CD4-positive, alpha-beta T cell treated with Interleukin-2 at 100 ng/mL for 4 hours (primary cell): ENCODE data around the gene UQCR11.

Experiments used
- DNase-seq: peaks from one replicate; pipeline ENCODE4 v3.0.0-alpha.2; 2020; ENCODE audit warnings: low spot score

The UQCR11 gene

DNA sequence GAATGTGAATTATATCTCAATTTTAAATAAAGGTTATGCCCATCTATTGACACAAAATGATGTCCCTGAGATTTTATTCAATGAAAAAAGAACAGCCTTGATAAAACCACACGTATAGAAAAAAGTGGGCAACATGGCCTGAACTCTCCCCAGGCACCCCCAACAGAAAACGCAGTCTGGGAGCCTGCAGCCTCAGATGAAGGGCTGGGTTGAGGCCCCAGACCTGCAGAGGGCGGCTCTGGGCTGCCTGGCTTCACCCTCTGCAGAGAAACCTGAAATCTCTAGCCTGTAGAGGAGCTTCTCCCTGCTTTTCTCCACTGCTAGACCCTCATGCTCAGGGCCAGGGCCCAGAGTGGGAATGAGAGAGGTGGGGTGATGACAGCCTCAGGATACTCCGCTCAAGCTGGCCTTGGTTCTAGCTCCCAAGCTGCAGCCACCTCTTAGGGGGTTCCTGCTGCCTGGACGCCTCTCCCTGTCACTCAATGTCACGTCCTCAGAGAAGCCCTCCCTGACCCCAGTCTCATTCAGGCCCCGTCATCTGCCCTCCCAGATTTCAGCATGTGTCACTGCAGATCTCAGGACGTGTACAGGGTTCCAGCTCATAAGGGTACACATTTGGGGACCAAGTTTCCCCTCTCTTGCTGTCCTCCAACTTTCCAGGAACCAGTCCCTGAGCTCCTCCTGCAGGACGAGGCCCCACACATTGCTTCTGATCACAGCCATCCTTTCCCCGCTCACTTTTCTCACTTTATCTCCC lies 14.4 kb downstream of the UQCR11 start:
- peak; percentile 18 for DNase-seq

DNA sequence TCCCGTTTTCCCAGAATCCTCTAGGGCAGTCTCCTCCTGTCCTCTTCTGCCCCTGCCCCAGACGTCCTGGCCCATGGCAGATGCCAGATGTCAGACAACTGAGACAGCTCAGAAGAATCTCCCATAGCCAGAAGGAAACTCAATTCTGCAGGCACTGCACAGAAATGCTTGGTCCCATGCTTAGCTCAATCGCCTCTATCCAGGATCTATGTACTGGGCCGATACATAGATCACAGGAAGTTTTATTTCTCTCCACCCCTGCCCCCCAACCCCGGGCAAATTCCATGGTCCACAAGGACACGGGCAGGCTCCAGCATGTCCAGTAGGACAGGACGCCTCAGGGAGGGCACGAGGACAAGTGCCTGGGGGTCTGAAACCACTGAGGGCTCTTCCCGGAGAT lies 17.4 kb downstream of the UQCR11 start:
- DNase-seq, result no peak

DNA sequence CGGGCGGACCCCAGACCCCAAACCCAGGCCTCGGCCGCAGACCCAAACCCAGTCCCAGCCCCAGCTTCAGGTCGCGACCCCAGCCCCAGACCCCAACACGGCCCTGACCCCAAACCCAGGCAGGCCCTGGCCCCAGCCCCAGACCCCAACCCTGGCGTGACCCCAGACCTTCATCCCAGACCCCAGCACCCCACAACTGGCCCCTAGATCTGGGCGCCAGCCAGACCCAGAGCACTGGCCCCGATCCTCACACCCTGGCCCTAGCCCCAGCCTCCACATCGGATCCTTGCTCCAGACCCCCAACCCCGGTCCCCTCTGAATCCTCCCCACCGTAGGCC lies 20.1 kb downstream of the UQCR11 start:
- DNase-seq, result no peak

DNA sequence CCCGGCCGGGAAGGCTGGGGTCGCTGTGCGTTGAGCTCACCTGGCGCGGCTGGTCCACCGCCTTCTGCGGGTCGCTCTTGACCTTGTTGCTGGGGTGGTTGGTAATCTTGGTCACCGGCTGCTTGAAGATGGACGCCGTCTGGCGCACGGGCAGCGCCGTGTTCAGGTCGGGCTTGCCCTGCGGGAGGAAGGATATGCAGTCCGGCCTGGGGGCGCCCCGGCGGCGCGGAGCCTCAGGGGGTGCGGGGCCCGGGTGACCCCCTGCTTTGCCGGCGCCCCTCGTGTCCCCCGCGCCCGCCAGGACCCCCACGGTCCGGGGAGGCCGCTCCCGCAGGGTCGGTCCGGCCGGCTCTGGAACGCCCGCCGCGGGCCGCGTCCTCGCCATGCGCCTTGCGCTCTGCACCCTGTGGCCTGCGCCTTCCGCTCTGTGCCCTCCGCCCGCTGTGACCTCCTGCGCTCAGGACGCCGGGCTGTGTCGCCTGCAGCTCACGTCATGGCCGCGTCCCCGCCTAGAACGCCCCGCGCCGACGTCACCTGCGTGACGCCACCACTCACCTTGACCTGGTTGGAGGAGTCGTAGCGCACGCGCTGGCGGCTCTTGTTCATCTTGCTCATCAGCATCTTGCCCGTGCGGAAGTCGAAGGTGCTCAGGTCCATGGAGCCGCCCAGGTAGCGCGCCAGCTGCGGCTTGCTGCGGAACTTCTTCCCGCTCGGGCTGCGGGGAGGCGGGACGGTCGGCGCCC lies 20.6 kb downstream of the UQCR11 start:
- DNase-seq, result no peak

DNA sequence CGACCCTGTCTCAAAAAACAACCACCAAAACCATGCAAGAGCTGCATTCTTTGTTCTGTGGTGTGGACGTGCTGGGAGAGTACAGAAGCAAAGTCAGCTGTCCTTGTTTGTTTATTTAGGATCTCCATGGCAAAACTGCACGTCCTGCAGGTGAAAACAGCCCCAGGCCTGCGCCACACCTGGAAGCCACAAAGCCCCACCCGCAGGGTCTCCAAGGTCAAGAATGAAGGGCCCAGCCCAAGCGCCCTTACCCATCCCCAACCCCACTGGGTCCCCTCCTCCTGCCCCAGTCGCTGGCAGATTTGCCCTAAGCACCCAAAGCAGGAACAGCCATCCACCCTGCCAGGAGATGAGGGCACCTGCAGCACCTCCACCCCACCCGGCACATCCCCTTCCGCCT lies 23.1 kb downstream of the UQCR11 start:
- no peak for DNase-seq

DNA sequence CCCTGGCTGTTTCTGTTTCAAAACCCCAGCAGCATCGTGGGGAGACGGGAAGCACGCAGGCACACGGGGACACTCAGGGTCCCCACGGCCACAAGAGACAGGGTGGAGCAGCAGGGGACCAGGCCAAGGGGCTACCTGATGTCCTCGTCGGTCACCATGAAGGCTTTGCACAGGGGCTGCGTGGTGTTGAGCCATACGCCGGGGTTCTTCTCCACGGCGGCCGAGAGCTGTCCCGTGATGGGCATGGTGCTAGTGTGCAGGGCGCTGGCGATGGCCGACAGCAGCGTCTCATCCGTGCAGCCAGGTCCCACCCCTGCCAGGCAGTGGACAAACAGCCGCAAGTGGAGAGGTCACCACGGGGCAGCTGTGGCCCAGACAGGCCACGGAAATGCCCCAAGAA lies 24.3 kb downstream of the UQCR11 start:
- DNase-seq, result no peak

DNA sequence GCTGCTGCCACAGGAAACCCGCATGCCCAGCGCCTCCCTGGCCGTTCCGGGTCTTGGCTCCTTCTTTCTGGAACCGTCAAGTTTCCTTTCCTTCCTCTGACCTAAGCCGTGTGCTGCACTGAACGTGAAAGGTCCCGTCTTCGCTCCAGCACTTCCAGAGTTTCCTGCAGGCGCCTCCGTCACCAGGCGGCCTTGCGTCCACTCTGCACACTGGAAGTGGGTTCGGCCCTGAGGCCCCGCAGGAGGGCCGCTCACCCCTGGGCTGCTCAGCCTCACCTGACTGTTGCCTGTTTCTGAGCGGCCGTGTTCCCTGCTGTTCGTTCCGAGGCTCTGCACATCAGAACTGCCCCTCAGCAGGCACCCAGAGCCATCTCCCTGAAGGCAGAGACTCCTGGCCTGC lies 24.9 kb downstream of the UQCR11 start:
- DNase-seq, result no peak

DNA sequence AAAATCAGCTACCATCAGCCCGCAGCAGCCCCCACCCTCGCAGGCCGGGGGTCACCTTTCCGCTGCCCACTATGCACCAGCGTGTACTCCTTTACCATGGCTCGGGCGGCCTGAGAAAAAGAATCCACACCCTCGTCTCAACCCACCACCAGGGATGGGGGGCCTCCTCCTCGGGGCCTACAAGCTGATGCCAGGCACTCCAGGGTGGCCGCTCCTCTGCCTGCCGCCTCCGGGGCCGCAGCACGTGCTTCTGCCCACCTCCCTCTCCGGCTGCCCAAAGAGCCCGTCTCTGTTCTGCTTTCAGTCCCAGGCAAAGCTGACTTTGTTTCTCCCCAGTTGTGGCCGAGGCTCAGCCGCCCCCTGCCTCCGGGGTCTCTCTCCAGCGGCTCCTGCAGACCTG lies 26.0 kb downstream of the UQCR11 start:
- no peak for DNase-seq

DNA sequence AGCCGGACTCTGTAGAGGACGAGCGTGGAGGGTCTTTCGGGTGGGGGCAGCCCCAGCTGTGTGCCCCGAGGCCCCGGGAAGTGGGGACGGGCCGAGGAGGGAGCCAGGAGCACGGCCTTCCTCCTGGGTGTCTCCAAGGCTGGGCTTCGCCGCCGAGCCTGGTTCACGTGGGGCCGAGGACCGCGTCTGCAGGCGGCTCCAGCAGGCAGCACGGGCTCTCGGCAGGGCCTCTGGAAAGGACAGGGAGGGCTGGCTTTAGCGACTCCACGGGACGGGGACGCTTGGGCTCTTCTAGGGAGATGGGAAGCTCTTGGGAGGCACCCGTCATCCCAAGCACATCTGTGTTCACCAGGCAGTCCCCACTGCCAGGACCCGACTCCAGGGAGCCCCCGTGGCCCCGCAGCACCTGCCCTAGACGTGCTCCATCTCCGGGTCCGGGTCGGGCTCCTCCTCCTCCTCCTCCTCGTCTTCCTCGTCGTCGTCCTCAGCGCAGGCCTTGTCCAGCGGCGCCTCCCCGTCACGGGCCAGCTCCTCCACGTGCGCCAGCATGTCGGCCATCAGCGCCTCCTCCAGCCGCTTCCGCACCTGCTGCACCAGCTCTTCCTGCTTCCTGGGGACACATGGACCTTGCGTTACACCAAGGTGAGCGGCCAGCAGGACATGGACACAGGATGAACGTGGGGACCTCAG lies 27.2 kb downstream of the UQCR11 start:
- no peak for DNase-seq

DNA sequence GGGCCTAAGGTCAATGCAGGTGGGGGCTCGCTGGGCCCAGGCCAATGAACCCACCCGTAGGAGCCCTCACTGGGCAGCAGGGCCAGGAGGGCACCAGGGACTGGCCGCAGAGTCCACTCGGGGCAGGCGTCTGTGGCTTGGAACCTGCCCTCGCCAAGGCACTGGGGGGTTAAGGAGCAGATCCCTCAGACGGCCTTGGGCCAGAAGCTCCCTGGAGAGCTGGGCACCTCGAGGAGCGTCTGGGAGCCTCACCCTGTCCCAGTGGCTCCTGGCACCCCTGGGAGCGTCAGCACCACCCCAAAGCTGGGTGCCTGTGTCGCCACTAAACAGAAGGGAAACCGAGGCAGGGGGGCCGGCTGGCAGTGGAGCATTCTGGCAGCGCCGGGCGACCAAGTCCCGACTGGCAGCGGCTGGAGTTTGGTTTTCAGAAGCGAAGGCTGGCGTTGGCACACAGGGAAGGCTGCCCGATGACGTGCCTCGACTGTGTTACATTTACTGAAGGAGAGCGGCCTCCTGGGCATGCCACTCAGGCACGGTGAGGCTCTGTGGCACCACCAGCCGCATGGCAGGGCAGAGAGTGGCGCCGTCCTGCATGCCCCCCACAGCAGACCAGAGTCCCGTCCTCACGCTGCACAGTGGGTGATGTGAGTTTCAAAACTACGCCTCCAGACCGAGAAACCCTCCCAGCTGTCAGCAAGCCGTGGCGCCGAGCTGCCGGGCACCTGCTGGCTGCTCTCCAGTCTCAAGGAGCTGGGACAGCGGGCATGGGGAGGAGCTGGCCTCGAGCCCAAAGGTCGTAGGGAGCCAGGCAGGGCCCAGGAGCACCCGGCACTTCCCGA lies 28.0 kb downstream of the UQCR11 start:
- DNase-seq, result no peak

DNA sequence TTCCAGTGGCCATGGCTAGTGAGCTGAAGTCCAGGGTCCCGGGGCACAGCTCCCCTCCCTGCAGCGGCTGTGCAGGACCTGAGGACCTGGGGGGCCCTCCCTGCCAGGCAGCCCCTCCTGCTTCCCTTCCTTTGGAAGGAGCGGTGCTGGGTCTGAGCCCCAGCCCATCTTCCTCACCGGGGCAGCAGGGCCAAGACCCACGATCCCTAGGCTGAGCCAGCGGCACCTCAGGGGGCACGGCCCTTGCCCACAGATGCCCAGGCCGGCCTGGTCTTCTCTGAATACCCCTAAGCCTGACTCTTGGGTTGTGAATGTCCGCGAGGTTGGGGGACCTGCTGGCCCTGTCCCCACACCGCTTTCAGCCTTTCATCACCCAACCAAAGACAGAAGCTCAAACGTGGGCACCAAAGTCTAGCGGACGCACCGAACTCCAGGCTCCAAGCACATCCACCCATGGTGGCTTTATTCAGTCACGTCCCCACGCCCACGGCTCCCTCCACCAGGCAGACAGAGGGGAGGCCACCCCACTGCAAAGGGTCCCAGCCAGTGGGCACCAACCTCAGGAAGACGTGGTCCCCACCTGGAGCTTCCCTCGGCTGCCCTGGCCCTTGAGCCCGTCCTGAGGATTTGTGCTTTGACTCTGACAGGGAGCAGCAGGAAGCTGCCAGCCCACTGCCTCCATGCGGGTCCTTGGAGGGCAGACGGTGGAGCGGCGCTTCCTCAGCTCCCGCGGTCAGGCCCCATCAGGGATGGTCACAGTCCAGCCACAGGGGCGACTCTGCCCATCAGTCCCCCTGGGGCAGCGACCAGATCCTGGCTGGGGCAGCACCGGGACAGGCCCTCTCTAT lies 28.8 kb downstream of the UQCR11 start:
- no peak for DNase-seq

DNA sequence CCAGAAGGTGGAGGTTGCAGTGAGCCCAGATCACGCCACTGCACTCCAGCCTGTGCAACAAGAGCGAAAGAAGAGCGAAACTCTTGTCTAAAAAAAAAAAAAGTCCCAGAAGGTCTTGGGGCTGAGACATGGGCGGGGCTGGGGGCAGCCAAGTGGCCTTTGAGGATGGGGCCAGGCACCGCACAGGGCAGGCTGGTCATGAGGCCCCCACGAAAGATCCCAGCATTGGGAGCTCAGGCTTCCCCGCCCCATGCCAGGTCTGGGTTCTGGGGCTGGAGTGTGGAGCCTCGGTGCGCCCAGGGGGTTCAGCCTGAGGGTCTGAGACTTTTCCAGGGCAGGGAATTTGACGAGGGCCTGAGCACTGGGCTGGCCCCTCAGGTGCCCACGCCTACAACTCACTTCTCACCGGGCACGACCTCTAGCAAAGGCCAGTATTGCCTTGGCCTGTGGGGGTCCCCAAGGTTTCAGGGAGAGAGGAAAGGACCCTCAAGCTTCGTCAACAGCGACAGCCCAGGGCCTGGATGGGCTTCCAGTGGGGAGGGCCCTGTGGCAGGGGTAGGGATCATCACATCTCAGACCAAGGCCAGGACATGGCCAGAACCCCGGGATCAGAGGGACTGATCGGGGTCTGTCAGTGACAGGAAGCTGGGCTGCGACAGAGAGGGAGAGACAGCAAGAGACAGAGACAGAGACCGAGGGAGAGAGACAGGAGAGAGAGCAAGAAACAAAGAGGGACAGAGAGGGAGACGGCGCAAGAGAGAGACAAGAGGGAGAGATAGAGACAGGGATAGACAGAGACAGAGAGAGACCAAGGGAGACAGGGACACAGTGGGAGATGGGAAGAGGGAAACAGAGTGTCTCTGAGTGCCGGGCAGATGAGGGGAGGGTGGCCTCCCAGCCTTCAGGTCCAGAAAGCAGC lies 29.7 kb downstream of the UQCR11 start:
- DNase-seq, result no peak

DNA sequence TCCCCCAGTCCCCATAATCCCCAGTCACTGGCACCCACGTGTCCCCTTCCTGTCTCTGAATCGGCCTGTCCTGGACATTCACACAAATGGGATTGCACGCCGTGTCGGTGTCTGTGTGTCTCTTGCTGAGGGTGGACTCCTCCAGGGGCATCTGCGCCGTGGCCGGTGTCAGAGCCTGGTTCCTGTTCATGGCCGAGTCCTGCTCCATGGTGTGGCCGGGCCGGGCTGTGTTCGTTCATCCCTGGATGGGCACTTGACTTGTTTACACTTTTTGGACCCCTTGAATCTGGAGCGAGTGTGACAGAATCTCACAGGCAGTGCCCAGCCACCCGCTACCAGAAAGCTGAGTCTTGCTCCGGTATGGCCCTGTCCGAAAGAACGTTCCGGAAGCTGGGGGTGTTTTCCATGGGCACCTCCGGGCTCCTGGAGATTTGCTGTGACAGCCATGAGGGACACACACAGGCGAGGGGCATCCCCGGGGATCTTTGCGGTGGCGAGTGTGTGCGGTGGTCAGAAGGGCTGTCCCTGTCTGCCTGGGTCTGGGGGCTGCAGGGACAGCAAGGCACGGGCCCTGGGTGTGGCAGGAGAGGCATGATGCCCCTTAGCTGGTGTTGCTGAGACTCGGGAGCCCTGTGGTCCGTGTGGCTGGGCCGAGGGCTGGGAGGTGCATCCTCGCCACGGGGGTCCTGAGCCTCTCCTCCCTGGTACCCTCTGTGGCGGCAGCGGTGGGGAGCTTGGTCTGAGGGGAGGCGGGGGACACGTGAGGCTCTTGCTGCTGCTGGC lies 30.7 kb downstream of the UQCR11 start:
- no peak for DNase-seq

DNA sequence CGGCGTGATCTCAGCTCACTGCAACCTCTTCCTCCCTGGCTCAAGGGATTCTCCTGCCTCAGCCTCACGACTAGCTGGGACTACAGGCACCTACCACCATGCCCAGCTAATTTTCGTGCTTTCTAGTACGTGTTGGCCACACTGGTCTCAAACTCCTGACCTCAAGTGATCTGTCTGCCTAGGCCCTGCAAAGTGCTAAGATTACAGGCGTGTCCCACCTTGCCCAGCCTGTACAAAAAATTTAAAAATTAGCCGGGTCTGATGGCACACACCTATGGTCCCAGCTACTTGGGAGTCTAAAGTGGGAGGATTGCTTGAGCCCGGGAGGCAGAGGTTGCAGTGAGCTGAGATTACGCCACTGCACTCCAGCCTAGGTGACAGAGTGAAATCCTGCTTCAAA lies 32.5 kb downstream of the UQCR11 start:
- no peak for DNase-seq

DNA sequence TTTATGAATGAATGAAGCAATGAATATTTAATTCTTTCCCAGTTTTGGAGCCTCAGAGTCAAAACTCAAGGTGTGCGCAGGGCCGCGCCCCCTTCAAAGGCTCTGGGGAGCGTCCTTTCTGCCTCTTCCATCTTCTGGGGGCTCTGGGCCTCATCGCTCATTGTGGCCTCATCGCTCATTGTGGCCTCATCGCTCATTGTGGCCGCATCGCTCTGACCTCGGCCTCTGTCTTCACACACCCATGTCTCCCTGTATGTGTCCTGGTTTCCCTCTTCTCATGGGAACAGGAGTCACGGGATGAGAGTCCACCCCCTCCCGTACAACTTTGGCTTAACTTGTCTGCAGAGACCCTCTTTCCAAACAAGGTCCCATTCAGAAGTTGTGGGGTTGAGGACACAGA lies 33.9 kb downstream of the UQCR11 start:
- DNase-seq, result no peak

DNA sequence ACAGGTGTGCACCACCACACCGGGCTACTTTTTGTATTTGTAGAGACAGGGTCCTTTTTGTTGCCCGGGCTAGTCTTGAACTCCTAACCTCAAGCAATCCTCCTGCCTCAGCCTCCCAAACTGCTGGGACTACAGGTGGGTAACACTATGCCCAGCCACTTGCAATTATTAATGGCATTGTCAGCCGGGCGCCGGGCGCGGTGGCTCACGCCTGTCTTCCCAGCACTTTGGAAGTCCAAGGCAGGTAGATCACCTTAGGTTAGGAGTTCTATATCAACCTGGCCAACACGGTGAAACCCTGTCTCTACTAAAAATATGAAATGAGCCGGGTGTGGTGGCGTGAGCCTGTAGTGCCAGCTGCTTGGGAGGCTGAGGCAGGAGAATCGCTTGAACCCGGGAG lies 34.4 kb downstream of the UQCR11 start:
- DNase-seq, result no peak

DNA sequence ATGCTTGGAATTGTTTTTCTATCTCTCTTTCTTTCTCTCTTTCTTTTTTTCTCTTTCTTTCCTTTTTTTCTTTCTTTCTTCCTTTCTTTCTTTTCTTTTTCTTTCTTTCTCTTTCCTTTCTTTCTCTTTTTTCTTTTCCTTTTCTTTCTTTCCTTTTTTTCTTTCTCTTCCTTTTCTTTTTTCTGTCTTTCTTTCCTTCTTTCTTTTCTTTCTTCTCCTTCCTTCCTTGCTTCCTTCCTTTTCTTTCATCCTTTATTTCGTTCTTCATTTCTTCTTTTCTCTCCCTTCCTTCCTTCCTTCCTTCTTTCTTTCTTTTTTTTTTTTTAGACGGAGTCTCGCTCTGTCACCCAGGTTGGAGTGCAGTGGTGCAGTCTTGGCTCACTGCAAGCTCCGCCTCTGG lies 35.3 kb downstream of the UQCR11 start:
- DNase-seq, result no peak

DNA sequence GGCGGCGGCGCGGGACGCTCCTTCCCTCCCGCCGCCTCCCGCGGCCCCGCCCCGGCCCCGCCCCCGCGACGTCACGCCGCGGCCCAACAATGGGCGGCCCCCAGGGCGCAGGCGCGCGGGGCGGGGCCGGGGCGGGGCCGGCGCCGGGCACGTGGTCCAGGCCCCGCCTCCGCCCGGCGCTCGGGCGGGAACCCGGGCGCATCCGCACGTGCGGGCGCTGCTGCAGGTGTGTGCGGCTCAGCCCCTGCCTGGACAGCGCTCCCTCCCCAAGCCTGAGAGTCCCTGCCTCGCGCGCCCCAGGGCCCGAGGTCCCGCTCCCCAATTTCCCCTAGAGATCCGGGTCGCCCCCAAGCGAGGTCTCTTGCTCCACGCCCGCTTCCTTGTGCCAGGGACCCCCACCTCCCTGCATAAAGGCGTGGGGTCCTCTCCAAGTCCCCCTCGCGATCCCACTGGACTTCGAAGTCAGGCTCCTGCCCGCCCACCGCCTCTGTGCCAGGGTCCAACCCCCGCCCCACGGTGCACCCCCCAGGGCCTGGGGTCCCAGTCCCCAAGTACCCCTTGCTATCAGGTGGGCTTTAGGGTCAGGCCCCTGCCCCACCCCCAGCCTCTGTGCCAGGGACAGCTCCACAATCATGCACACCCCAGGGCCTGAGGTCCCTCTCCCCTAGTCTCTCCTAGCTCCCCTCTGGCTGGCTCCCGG lies 36.8 kb downstream of the UQCR11 start, which contains the start of gene MEX3D:
MEX3D (minus strand) TSS at position 6 of the 700 bp plus-strand sequence. CDS start 267 bp downstream, outside the sequence.
- peak; percentile 77 for DNase-seq

DNA sequence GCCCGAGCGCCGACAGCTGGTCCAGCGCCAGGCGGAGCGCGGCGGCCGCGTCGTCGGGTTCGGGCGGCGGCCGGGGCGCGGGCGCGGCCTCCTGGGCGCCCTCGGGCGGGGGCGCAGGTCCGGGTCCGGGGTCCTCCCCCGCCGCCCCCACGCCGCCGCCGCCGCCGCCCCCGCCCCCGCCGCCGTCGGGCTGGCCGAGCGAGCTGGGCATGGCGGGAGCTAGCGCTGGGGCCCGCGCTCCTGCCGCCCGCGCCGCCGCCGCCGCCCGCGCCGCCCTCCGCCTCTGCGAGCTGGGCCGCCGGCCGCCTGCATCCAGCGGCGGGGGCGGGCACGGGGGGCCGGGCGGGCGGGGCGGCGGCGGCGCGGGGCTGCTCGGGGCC lies 37.4 kb downstream of the UQCR11 start:
- no peak for DNase-seq
